Large intestine (tissue), 3 donors: Measurements from ENCODE around the gene ADPRS. TPM values are rescaled to one million over a fixed set of nuclear protein-coding genes. Genes with fewer than 3 reads are reported as not detected.

Experiments used
- DNase-seq, 2 donors: peaks; one replicate each; pipeline versions ENCODE4 v3.0.0 to v3.0.0-alpha.2; 2013
- H3K27ac ChIP-seq: one replicate; pipeline ENCODE4 v1.5.1; 2013; ENCODE audit warnings: low read length
- H3K27me3 ChIP-seq: 2 replicates; pipeline ENCODE4 v1.6.1; 2013; ENCODE audit warnings: low read length; ENCODE audit not compliant: control insufficient read depth, insufficient read depth
- H3K36me3 ChIP-seq: 2 replicates; pipeline ENCODE4 v1.6.1; 2013; ENCODE audit warnings: low read length; ENCODE audit not compliant: control insufficient read depth, insufficient read depth
- H3K4me1 ChIP-seq: one replicate; pipeline ENCODE4 v1.6.1; 2013; ENCODE audit warnings: low read length; ENCODE audit not compliant: control insufficient read depth, insufficient read depth
- H3K4me3 ChIP-seq: one replicate; pipeline ENCODE4 v1.5.1; 2013; ENCODE audit warnings: low read length
- H3K9me3 ChIP-seq: one replicate; pipeline ENCODE4 v1.6.1; 2013; ENCODE audit warnings: mild to moderate bottlenecking, low read depth, low read length, moderate library complexity; ENCODE audit not compliant: control insufficient read depth
- WGBS: methylation state at CpG from one replicate; pipeline ENCODE4 v1.1.5; 2013; ENCODE audit warnings: low lambda C conversion rate; ENCODE audit not compliant: insufficient coverage; 5-methylcytosine and 5-hydroxymethylcytosine counted together
- polyA plus RNA-seq: library from polyadenylated mRNA; unstranded; fragments of 120-200 nt; gene quantifications from one replicate; pipeline ENCODE4 v1.2.1, GENCODE V29; 2013

Gene ADPRS
- polyA plus RNA-seq, 1 donor: 35.0 TPM

GRCh38 chr1:36076979-36077573 lies 11.6 kb upstream of the ADPRS start:
- no peak for DNase-seq
- no peak overlapping the region for H3K27ac ChIP-seq
- no peaks in the 10 kb centered on the region for H3K27me3 ChIP-seq
- H3K4me3 ChIP-seq: no peak overlapping the region
- 20% methylated on average over 1 of the region's 4 CpGs for WGBS
- no peaks in the 10 kb centered on the region for H3K4me1 ChIP-seq
- H3K36me3 ChIP-seq: no peaks in the 10 kb centered on the region
- H3K9me3 ChIP-seq: no peaks in the 10 kb centered on the region

- Histone ChIP-seq H3K4me1 (peaks cover 3% of the 10 kb centered on the region), H3K36me3 (no peaks in the 10 kb centered on the region), H3K27me3 (peaks cover 3% of the 10 kb centered on the region), H3K4me3 (no peak overlapping the region), H3K9me3 (no peaks in the 10 kb centered on the region), H3K27ac (no peak overlapping the region)
- 80% methylated on average over 1 of the region's 3 CpGs for WGBS
- DNase-seq: no peak
Measured at GRCh38 chr1:36080236-36080635, 8.5 kb upstream of the ADPRS start.

GRCh38 chr1:36080801-36081200 lies 7.9 kb upstream of the ADPRS start:
- Histone ChIP-seq H3K27me3 (peaks cover 3% of the 10 kb centered on the region), H3K9me3 (no peaks in the 10 kb centered on the region), H3K4me3 (no peak overlapping the region), H3K36me3 (no peaks in the 10 kb centered on the region), H3K27ac (no peak overlapping the region), H3K4me1 (peaks cover 3% of the 10 kb centered on the region)
- 80% methylated on average over 1 of the region's 6 CpGs for WGBS
- no peak for DNase-seq

- WGBS: no CpG with 5 or more reads among the region's 3 CpGs
- Histone ChIP-seq H3K4me1 (peaks cover 3% of the 10 kb centered on the region), H3K27ac (no peak overlapping the region), H3K27me3 (peaks cover 3% of the 10 kb centered on the region), H3K4me3 (no peak overlapping the region), H3K36me3 (no peaks in the 10 kb centered on the region), H3K9me3 (no peaks in the 10 kb centered on the region)
- DNase-seq: no peak
Measured at GRCh38 chr1:36081926-36082485, 6.7 kb upstream of the ADPRS start.

GRCh38 chr1:36083219-36083618 lies 5.5 kb upstream of the ADPRS start:
- peaks cover 4% of the 10 kb centered on the region for H3K4me1 ChIP-seq
- peaks cover 3% of the 10 kb centered on the region for H3K27me3 ChIP-seq
- no peak for DNase-seq
- H3K36me3 ChIP-seq: no peaks in the 10 kb centered on the region
- no peak overlapping the region for H3K27ac ChIP-seq
- 83% methylated on average over 1 of the region's 13 CpGs for WGBS
- peaks cover under 1% of the 10 kb centered on the region for H3K9me3 ChIP-seq
- H3K4me3 ChIP-seq: no peak overlapping the region

DNA sequence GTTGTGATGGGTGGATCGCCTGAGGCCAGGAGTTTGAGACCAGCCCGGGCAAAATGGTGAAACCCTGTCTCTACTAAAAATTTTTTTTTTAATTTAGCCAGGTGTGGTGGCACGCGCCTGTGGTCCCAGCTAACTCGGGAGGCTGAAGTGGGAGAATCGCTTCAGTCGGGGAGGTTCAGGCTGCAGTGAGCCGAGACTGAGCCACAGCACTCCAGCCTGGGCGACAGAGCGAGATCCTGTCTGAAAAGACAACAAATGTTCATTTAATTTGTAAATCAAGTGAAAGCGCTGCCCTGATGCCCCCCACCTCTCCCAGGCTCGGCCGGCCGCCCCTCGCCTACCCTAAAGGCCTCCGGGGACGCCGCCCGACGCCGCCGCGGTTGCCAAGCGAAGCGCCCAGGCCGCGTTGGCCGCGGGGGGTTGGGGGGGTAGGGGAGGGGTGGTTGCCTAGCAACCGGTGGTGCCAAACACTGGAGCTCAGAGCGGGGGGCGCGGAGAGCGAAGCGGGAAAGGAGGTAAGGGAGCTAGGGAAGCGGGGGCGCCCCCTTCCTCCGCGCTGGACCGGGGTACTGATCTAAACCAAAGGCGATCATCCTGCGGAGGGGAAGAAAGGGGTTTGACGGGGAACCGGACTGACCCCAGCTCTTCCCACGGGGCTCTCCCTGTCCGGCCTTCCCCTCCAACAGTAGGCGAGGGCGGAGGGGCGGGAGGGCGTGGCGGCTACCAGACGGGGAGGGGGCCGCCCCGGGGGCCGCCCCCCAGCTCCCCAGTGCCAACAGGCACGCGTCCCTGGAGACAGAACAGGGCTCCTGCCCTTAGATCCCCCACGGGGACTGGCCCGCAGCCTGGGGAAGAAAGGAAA lies 4.8 kb upstream of the ADPRS start, which contains the start of gene TEKT2:
TEKT2 (plus strand) TSS at position 460 of the 862 bp plus-strand sequence. CDS start 828 bp downstream, outside the sequence.
- no CpG with 5 or more reads among the region's 59 CpGs for WGBS
- Histone ChIP-seq H3K9me3 (peaks cover 4% of the 10 kb centered on the region), H3K4me1 (peaks cover 7% of the 10 kb centered on the region), H3K4me3 (peak within 1 kb of the TSS; percentile 50), H3K27ac (no peak within 1 kb of the TSS), H3K27me3 (peaks cover 3% of the 10 kb centered on the region), H3K36me3 (no peaks in the 10 kb centered on the region)
- peak in 1 of 2 donors; percentile 65 for DNase-seq

DNA sequence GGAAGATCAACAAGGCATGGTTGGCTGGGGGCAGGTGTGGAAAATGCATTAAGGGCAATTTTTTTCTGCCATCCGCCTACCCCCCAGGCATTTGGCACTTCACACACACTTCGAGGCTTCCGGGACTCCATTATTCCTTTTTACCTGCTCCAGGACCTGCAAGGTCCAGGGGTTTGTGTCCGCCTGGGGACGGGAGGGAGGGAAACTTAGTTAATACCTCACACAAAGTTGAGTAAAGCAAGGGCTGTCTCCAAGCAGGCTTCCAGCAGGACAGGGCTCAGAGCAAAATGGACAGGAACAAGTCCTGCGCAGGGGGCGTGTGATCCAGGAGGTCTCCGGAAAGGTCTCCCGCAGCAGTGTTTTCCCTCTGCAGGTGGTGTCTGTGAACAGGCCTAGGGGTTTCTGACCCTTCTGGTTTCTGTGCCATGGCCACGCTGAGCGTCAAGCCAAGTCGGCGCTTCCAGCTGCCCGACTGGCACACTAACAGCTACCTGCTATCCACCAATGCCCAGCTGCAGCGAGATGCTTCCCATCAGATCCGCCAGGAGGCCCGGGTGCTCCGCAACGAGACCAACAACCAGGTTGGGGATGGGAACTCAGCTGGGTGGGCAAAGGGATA lies 4.1 kb upstream of the ADPRS start:
- H3K27ac ChIP-seq: no peak overlapping the region
- H3K4me3 ChIP-seq: peak overlapping the region; percentile 50
- H3K36me3 ChIP-seq: no peaks in the 10 kb centered on the region
- H3K9me3 ChIP-seq: peaks cover 4% of the 10 kb centered on the region
- H3K4me1 ChIP-seq: peaks cover 7% of the 10 kb centered on the region
- peaks cover 3% of the 10 kb centered on the region for H3K27me3 ChIP-seq
- no peak for DNase-seq
- WGBS: no CpG with 5 or more reads among the region's 19 CpGs

GRCh38 chr1:36085126-36085525 lies 3.6 kb upstream of the ADPRS start:
- Histone ChIP-seq H3K9me3 (peaks cover 4% of the 10 kb centered on the region), H3K27me3 (peaks cover 3% of the 10 kb centered on the region), H3K36me3 (no peaks in the 10 kb centered on the region), H3K27ac (no peak overlapping the region), H3K4me3 (no peak overlapping the region), H3K4me1 (peaks cover 10% of the 10 kb centered on the region)
- no peak for DNase-seq
- no CpG with 5 or more reads among the region's 9 CpGs for WGBS

DNA sequence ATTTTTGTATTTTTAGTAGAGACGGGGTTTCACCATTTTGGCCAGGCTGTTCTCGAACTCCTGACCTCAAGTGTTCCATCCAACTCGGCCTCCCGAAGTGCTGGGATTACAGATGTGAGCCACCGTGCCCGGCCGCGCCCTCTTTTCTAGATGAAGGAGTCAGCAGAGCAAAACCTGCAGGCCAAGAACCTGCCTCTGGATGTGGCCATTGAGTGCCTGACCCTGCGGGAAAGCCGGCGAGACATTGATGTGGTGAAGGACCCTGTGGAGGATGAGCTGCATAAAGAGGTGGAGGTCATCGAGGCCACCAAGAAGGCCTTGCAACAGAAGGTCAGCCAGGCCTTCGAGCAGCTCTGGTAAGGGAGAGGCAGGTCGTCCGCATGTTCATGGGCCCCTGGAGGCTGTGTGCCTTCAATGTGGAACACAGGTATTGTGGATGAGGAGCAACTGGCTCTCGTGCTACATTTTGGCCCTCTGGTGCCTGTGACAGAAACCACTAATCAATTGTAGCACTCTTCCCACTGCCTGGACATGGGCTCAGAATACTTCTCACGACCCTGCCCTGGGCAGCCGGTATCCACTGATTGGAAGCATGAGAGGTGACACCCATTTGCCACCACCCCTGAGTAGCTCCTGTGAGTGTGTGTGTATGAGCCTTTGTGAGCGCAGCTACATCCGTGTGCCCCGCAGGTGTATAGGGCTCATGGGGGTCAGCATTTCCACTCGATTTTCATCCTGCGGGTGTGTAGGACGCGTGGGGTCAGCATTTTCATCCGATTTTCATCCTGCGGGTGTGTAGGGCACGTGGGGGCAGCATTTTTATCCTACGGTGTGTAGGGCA lies 2.8 kb upstream of the ADPRS start:
- no peak overlapping the region for H3K27ac ChIP-seq
- no peak overlapping the region for H3K4me3 ChIP-seq
- no CpG with 5 or more reads among the region's 29 CpGs for WGBS
- DNase-seq: no peak
- peaks cover 3% of the 10 kb centered on the region for H3K27me3 ChIP-seq
- peaks cover 4% of the 10 kb centered on the region for H3K9me3 ChIP-seq
- H3K36me3 ChIP-seq: peaks cover 1% of the 10 kb centered on the region
- peaks cover 16% of the 10 kb centered on the region for H3K4me1 ChIP-seq
